HTERT RPE-1 (cell line): ENCODE measurements around the gene EIF4H.
"Not testable (repeated sequence)": the region's sequence is repeated elsewhere in the genome, so short reads cannot be mapped to it uniquely, and the experiment has no call there.

Experiments
- in situ Hi-C: fragments of 300-500 bp; cut with MboI; formaldehyde crosslinking; loops from 4 replicates; pipeline ENCODE4 v1.14.3; 2020; ENCODE audit warnings: low sequenced_read_pairs

The EIF4H gene

DNA sequence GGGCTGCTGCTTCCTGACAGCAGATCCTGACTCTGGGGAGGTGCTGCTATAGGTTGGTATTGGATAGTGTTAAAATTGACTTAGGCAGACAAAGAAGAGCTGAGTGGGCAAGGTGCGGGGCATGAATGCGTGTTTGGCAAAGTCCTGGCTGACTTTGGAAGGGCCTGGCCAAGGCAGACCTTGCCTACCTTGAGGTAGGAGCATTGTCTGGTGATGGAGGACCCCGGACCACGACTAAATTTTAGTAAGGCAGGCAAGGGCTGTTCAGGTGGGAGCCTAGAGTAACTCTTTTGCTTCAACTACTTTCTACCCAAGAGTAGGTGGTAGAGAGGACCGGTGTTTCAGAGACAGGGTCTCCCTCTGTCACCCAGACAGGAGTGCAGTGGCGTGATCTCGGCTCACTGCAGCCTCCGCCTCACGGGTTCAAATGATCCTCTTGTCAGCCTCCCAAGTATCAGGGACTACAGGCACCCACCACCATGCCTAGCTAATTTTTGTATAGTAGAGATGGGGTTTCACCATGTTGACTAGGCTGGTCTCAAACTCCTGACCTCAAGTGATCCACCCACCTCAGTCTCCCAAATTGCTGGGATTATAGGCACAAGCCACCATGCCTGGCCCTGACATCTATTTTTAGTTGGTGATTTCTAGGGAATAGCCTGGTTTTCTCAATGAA is 23.4 kb downstream of the EIF4H start:
- in situ Hi-C loops = no loop called here

- in situ Hi-C loops = no loop called here
These were observed 25.6 kb downstream of the EIF4H start for GRCh38 chr7:74199551-74200355.

- in situ Hi-C loops = no loop called here
These were observed 28.8 kb downstream of the EIF4H start for GRCh38 chr7:74202841-74203556.

- in situ Hi-C loops = no loop called here
These were observed 29.9 kb downstream of the EIF4H start for GRCh38 chr7:74203956-74204618.

DNA sequence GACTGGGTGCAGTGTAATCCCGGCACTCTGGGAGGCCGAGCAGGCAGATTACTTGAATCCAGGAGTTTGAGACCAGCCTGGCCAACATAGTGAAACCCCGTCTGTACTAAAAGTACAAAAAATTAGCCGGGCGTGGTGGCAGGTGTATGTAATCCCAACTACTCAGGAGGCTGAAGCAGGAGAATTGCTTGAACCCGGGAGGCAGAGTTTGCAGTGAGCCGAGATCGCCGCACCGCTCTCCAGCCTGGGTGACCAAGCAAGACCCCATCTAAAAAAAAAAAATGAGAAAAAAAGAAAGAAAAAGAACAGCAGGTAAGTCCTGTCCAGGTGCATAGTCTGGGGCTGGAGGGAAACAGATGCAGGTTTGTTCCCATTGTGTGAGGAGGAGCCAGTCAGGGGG is 31.9 kb downstream of the EIF4H start:
- in situ Hi-C loops = not testable (repeated sequence)

DNA sequence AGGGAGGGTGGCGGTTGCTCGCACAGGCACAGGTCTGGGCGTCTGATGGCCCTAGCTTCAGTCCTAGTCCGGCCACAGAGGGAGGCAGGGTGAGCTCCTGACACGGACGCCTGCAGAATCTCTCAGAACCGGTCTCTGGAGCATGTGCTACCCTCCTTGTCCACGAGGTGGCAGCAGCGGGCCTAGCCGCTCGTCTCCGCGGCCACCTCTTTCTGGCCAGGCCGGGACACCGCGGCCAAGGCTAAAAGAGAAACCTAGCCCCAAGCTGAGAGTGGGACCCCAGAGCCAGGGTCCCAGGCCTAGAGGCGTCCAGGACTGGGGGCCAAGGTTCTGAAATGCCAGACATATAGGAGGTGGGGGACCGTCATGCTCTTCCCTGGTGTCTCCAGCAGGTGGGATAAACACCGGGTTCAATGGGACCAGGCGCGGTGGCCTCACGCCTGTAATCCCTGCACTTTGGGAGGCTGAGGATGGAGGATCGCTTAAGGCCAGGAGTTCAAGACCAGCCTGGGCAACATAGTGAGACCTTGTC is 32.5 kb downstream of the EIF4H start:
- in situ Hi-C loops = no loop called here

DNA sequence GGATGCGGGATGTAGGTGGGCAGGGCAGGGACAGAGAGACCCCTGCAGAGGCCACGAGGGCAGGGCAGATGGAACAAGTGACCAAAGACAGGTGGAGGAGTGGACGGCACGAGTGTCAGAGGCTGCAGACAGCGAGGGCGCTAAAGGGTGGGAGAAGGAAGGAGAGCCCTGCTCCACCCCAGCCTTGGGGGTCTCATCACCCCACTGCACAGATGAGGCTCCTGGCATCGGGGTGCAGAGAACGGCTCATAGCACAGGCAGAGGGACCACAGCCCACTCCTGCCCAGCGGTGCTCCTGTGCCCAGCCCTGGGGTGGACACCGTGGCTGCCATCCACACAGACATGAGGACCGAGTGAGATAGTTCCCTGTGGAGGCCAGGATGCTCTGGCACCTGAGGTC is 33.4 kb downstream of the EIF4H start:
- in situ Hi-C loops = no loop called here

DNA sequence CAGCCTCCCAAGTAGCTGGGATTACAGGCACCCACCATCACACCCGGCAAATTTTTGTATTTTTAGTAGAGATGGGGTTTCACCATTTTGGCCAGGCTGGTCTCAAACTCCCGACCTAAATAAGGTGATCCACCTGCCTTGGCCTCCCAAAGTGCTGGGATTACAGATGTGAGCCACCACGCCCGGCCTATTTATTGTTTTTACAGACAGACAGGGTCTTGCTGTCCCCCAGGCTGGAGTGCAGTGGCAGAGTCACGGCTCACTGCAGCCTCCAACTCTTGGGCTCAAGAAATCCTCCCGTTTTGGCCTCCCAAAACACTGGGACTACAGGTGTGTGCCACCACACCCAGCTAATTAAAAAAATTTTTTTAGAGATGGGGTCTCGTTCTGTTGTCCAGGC is 34.1 kb downstream of the EIF4H start:
- in situ Hi-C loops = not testable (repeated sequence)

GRCh38 chr7:74212661-74213060 is 38.5 kb downstream of the EIF4H start:
- in situ Hi-C loops = no loop called here

- in situ Hi-C loops = no loop called here
These were observed 40.9 kb downstream of the EIF4H start for GRCh38 chr7:74214816-74215630.

- in situ Hi-C loops = no loop called here
These were observed 41.8 kb downstream of the EIF4H start for GRCh38 chr7:74215921-74216320.

DNA sequence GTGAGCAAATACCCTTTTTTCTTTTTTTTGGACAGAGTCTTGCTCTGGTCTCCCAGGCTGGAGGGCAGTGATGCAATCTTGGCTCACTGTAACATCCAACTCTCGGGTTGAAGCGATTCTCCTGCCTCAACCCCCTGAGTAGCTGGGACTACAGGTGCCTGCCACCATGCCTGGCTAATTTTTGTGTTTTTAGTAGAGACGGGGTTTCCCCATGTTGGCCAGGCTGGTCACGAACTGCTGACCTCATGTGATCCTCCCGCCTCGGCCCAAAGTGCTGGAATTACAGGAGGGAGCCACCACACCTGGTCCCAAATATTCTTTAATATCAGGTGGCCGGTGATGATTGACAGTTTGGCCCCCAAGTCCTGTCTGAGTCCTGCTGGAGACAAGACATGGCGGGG is 42.2 kb downstream of the EIF4H start:
- in situ Hi-C loops = no loop called here

DNA sequence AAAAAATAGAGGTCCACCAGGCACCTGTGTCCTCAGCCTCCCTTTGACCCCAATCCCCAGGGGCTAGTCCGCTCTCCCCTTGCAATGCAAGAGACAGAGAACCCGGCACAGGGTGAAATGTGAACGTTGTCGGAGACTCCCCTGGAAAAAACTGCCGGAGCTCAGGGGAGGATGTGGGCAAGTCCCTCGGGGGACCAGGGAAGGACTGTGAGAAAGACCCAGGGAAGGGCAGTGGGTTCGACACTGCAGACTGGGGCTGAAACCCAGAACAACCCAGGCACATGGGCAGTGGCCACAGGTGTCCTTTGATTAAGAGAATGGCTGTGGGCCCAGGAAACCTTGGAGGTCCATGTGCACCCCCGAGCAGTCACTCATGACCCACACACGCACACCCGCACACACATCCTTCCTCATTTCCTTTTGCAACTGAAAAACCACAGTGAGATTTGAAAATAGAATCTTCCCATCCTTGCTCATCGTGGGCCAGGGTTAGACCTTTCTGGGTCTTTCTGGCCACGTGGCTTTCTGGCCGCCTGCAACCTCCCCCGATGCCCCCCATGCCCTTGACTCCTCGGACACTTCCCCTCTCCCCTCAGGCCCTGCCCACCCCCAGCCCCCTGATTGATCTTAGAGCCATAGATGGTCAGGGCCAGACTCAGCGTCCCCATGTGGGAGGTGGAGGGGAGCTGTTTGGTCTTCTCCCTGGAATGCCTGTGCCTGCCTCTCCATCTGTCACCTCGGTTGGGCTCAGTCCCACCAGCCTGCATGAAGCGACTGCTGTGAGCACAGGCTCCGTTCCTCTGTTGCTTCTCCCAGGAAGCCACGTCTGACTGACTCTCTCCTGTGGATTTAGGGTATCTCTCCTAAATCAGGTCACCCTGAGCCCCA is 43.5 kb downstream of the EIF4H start:
- in situ Hi-C loops = no loop called here

DNA sequence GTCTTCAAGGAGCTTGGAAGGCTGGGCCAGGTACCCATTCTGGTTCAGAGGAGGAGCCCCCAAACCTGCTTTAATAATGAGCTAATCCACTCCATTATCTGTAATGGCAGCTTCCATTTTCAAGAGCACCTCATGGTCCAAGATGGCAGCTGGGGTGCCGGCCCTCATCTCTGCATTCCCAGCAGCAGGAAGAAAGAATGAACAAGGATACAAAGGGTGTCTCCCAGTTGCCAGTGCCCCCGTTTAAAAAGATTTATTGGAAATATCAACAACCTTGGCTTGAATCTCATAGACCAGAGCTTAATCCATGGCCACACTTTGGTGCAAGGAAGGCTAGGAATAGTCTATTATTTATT is 44.2 kb downstream of the EIF4H start:
- in situ Hi-C loops = no loop called here

DNA sequence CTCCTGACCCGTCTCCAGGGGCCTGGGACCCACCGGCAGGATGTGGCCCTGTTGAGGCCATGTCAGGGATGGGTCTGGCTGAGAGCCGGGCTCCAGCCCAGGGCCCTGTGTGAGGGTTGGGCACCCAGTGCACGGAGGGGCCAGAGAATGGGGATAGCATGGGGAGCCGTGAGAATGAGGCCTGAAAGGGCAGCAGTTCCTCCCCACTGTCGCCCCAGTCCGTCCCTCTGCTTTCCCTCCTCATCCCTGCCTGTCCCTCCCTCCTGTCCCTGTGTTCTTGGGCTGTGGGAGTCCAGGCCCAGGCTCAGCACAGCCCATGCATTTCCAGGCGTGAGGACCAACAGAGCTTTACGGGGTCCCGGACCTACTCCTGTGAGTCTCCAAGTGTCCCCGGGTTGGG is 45.3 kb downstream of the EIF4H start:
- in situ Hi-C loops = no loop called here

DNA sequence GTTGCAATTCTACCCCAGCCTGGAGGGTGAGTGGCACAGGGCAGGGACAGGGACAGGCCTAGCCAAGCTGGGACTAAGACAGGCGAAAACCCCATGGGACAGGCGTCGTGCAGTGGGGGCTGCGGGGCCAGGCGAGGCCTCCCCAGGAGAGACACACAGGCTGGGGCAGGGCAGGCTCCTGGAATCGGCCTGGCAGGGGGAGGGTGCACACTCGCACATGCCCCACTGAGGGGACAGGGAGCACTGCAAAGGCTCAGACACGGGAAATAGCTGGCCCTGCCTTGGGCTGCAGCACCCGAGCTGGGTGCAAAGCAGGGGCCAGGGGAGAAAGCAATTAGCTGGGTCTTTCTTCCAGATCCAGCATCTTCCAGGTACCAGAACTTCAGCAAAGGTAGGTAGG is 46.1 kb downstream of the EIF4H start:
- in situ Hi-C loops = no loop called here

- in situ Hi-C loops = no loop called here
These were observed 47.6 kb downstream of the EIF4H start for GRCh38 chr7:74221713-74222112.

- in situ Hi-C loops = no loop called here
These were observed 48.9 kb downstream of the EIF4H start for GRCh38 chr7:74222851-74223710.
